Breast epithelium (tissue), 4 donors: Measurements from ENCODE around the gene NEDD4L. TPM values are rescaled to one million over a fixed set of nuclear protein-coding genes. Genes with fewer than 3 reads are reported as not detected.
A peak's percentile ranks its signal among the peaks of the same experiment; 100 is the strongest.

ENCODE experiments used
- DNase-seq, 2 donors: peaks; one replicate each; pipeline ENCODE4 v3.0.0-alpha.2; 2019; ENCODE audit warnings: low spot score in 2 of 2
- H3K27ac ChIP-seq, 2 donors: fragments of 200-600 bp; sonication (generic) in 1 of 2; one replicate each; pipeline ENCODE4 v1.5.1; 2016 to 2019; ENCODE audit warnings: mild to moderate bottlenecking in 1 of 2
- H3K27me3 ChIP-seq, 2 donors: fragments of 200-600 bp; sonication (generic) in 1 of 2; one replicate each; pipeline versions ENCODE4 v1.5.1 to v1.6.0; 2017 to 2019; ENCODE audit warnings: control low read depth in 1 of 2, mild to moderate bottlenecking in 1 of 2
- H3K36me3 ChIP-seq: fragments of 200-600 bp; one replicate; pipeline ENCODE4 v1.5.1; 2019
- H3K4me1 ChIP-seq, 2 donors: fragments of 200-600 bp; sonication (generic); one replicate each; pipeline ENCODE4 v1.5.1; 2016 to 2019; ENCODE audit warnings: control low read depth in 1 of 2
- H3K4me3 ChIP-seq, 3 donors: fragments of 200-600 bp; sonication (generic); 1 replicate in 2 of 3; 2 replicates in 1 of 3; pipeline ENCODE4 v1.5.1; 2016 to 2019; ENCODE audit warnings: mild to moderate bottlenecking in 3 of 3, moderate library complexity in 2 of 3
- H3K9me3 ChIP-seq, 2 donors: fragments of 200-600 bp; sonication (generic) in 1 of 2; one replicate each; pipeline ENCODE4 v1.5.1; 2016 to 2019; ENCODE audit warnings: control low read depth in 1 of 2
- CTCF ChIP-seq, 3 donors: fragments of 450-650 bp; IDR thresholded peaks; one replicate each; pipeline ENCODE4 v1.5.1; 2016 to 2017; ENCODE audit warnings: antibody characterized with exemption in 3 of 3, mild to moderate bottlenecking in 3 of 3, moderate library complexity in 3 of 3
- POLR2A ChIP-seq: fragments of 450-650 bp; IDR thresholded peaks from one replicate; pipeline ENCODE4 v1.6.1; 2016; ENCODE audit warnings: antibody characterized with exemption, mild to moderate bottlenecking, moderate library complexity
- POLR2AphosphoS5 ChIP-seq, 3 donors: sonication (generic); formaldehyde crosslinking; IDR thresholded peaks; one replicate each; pipeline ENCODE4 v1.6.1; 2017; ENCODE audit warnings: antibody characterized with exemption in 3 of 3
- intact Hi-C: fragments of 100-400 bp; cut with DNase I; formaldehyde crosslinking; loops from one replicate; pipeline ENCODE4 v1.15.1; 2023; ENCODE audit warnings: low total_unique reads
- total RNA-seq, 3 donors: library from RNA; depleted of rRNA; stranded (reverse); fragments of >200 nt; gene quantifications; one replicate each; pipeline ENCODE4 v1.1.0, GENCODE V29; 2016

The NEDD4L gene
- total RNA-seq, 3 donors from 2014 or later, result 26.2 to 162 (median 106) TPM

GRCh38 chr18:58051765-58052460 is 7.9 kb downstream of the NEDD4L start:
- TF ChIP-seq CTCF (IDR thresholded peaks at IDR 0.05), result peak in 1 of 3 donors; percentile 17
- TF ChIP-seq POLR2A, result no peak
- Histone ChIP-seq H3K36me3 (no peaks in the 10 kb centered on the region), H3K4me1 (no peaks in the 10 kb centered on the region), H3K9me3 (no peaks in the 10 kb centered on the region), H3K27ac (peak overlapping the region in 1 of 2 donors; percentile 45), H3K27me3 (no peaks in the 10 kb centered on the region), H3K4me3 (no peak overlapping the region)
- no peak for DNase-seq
- intact Hi-C loops, result no loop called here

GRCh38 chr18:58052960-58053359 is 8.9 kb downstream of the NEDD4L start:
- no peaks in the 10 kb centered on the region for H3K27me3 ChIP-seq
- no peak overlapping the region for H3K4me3 ChIP-seq
- H3K36me3 ChIP-seq, result no peaks in the 10 kb centered on the region

GRCh38 chr18:58054041-58054781 is 10.2 kb downstream of the NEDD4L start:
- no peak overlapping the region for H3K4me3 ChIP-seq
- no peaks in the 10 kb centered on the region for H3K36me3 ChIP-seq
- TF ChIP-seq POLR2AphosphoS5 (IDR thresholded peaks at IDR 0.05) (no peak), CTCF (IDR thresholded peaks at IDR 0.05) (no peak), POLR2A (no peak)
- intact Hi-C loops, result no loop called here
- H3K27ac ChIP-seq, result no peak overlapping the region
- DNase-seq, result no peak
- H3K27me3 ChIP-seq, result no peaks in the 10 kb centered on the region
- no peaks in the 10 kb centered on the region for H3K9me3 ChIP-seq
- no peaks in the 10 kb centered on the region for H3K4me1 ChIP-seq

More at GRCh38 chr18:58052960-58053359, 8.9 kb downstream of the NEDD4L start:
- no peak for DNase-seq
- no peak overlapping the region for H3K27ac ChIP-seq
- no peaks in the 10 kb centered on the region for H3K4me1 ChIP-seq
- H3K9me3 ChIP-seq, result no peaks in the 10 kb centered on the region
- intact Hi-C loops, result no loop called here
- TF ChIP-seq POLR2A (no peak), POLR2AphosphoS5 (IDR thresholded peaks at IDR 0.05) (no peak), CTCF (IDR thresholded peaks at IDR 0.05) (no peak)

GRCh38 chr18:58055890-58056558 is 12.0 kb downstream of the NEDD4L start:
- Histone ChIP-seq H3K9me3 (no peaks in the 10 kb centered on the region), H3K27me3 (no peaks in the 10 kb centered on the region), H3K4me3 (no peak overlapping the region), H3K36me3 (no peaks in the 10 kb centered on the region), H3K4me1 (no peaks in the 10 kb centered on the region), H3K27ac (peak overlapping the region in 1 of 2 donors; percentile 79)
- DNase-seq, result no peak
- intact Hi-C loops, result no loop called here
- TF ChIP-seq POLR2A, result no peak
- no peak for TF ChIP-seq CTCF (IDR thresholded peaks at IDR 0.05)
- no peak for TF ChIP-seq POLR2AphosphoS5 (IDR thresholded peaks at IDR 0.05)

- TF ChIP-seq POLR2A (no peak), POLR2AphosphoS5 (IDR thresholded peaks at IDR 0.05) (no peak), CTCF (IDR thresholded peaks at IDR 0.05) (no peak)
- Histone ChIP-seq H3K36me3 (no peaks in the 10 kb centered on the region), H3K9me3 (no peaks in the 10 kb centered on the region), H3K4me3 (no peak overlapping the region), H3K27me3 (no peaks in the 10 kb centered on the region), H3K4me1 (no peaks in the 10 kb centered on the region), H3K27ac (peak overlapping the region in 1 of 2 donors; percentile 79)
- intact Hi-C loops, result no loop called here
- DNase-seq, result no peak
Measured at GRCh38 chr18:58056852-58057251, 12.8 kb downstream of the NEDD4L start.
